Measurements from ENCODE around the gene ZNF786. TPM values are rescaled to one million over a fixed set of nuclear protein-coding genes. Genes with fewer than 3 reads are reported as not detected.

Gene ZNF786
- total RNA-seq: 16.2 and 17.1 TPM in 2 replicates
- long read RNA-seq, partial matches to known transcripts: 0 of 8 reads
- long read RNA-seq, other reads (novel, unspliced or antisense): 3 of 8 reads

- peak; percentile 89 for TF ChIP-seq CTCF (conservative IDR thresholded peaks at IDR 0.05)
- Mint-ChIP-seq H3K4me3 (peak within 1 kb of the TSS; percentile 94), H3K4me1 (peaks cover 19% of the 10 kb centered on the region), H3K27me3 (ENCODE audit: low read depth) (no peaks in the 10 kb centered on the region), H3K9me3 (peaks cover 2% of the 10 kb centered on the region), H3K36me3 (ENCODE audit: low read depth) (peaks cover 18% of the 10 kb centered on the region), H3K27ac (ENCODE audit: unreplicated experiment) (peak within 1 kb of the TSS; percentile 98)
- DNase-seq (ENCODE audit: low read depth, low spot score): peak; percentile 89
These were observed at the start of gene ZNF786 for GRCh38 chr7:149090397-149091195. ZNF786 (minus strand) TSS chr7:149090718; CDS start chr7:149090640, 78 bp downstream.

GRCh38 chr7:149136118-149136517, 45.6 kb upstream of the ZNF786 start:
- DNase-seq (ENCODE audit: low read depth, low spot score): no peak
- no peaks in the 10 kb centered on the region for H3K4me1 Mint-ChIP-seq
- no peak for TF ChIP-seq CTCF (conservative IDR thresholded peaks at IDR 0.05)
- H3K9me3 Mint-ChIP-seq: no peaks in the 10 kb centered on the region
- peaks cover 5% of the 10 kb centered on the region for H3K36me3 Mint-ChIP-seq (ENCODE audit: low read depth)
- H3K27ac Mint-ChIP-seq (ENCODE audit: unreplicated experiment): no peak overlapping the region
- no peaks in the 10 kb centered on the region for H3K27me3 Mint-ChIP-seq (ENCODE audit: low read depth)
- H3K4me3 Mint-ChIP-seq: no peak overlapping the region

GRCh38 chr7:149133028-149133710, 42.7 kb upstream of the ZNF786 start:
- no peak for TF ChIP-seq CTCF (conservative IDR thresholded peaks at IDR 0.05)
- no peak for DNase-seq (ENCODE audit: low read depth, low spot score)
- Mint-ChIP-seq H3K36me3 (ENCODE audit: low read depth) (peaks cover 13% of the 10 kb centered on the region), H3K9me3 (peaks cover 6% of the 10 kb centered on the region), H3K27me3 (ENCODE audit: low read depth) (no peaks in the 10 kb centered on the region), H3K27ac (ENCODE audit: unreplicated experiment) (no peak overlapping the region), H3K4me1 (peaks cover 4% of the 10 kb centered on the region), H3K4me3 (no peak overlapping the region)

- H3K27me3 Mint-ChIP-seq (ENCODE audit: low read depth): no peaks in the 10 kb centered on the region
- no peak for DNase-seq (ENCODE audit: low read depth, low spot score)
- no peak for TF ChIP-seq CTCF (conservative IDR thresholded peaks at IDR 0.05)
- H3K4me3 Mint-ChIP-seq: peak overlapping the region; percentile 23
- no peak overlapping the region for H3K27ac Mint-ChIP-seq (ENCODE audit: unreplicated experiment)
- H3K4me1 Mint-ChIP-seq: peaks cover 16% of the 10 kb centered on the region
- peaks cover 15% of the 10 kb centered on the region for H3K36me3 Mint-ChIP-seq (ENCODE audit: low read depth)
- peaks cover 6% of the 10 kb centered on the region for H3K9me3 Mint-ChIP-seq
These were observed 40.2 kb upstream of the ZNF786 start for GRCh38 chr7:149130572-149131198.

GRCh38 chr7:149126662-149127266, 36.2 kb upstream of the ZNF786 start:
- peak; percentile 41 for DNase-seq (ENCODE audit: low read depth, low spot score)
- peak overlapping the region; percentile 95 for H3K4me3 Mint-ChIP-seq
- peaks cover 30% of the 10 kb centered on the region for H3K4me1 Mint-ChIP-seq
- no peaks in the 10 kb centered on the region for H3K27me3 Mint-ChIP-seq (ENCODE audit: low read depth)
- peak overlapping the region; percentile 99 for H3K27ac Mint-ChIP-seq (ENCODE audit: unreplicated experiment)
- peaks cover 22% of the 10 kb centered on the region for H3K36me3 Mint-ChIP-seq (ENCODE audit: low read depth)
- peaks cover 6% of the 10 kb centered on the region for H3K9me3 Mint-ChIP-seq
- TF ChIP-seq CTCF (conservative IDR thresholded peaks at IDR 0.05): no peak

Data from neural crest cell (in vitro differentiated cells).